Kidney epithelial cell (primary cell): ENCODE results near the gene RASSF3. TPM values are rescaled to one million over a fixed set of nuclear protein-coding genes. Genes with fewer than 3 reads are reported as not detected.

Source experiments
- DNase-seq: peaks from one replicate; pipeline ENCODE4 v3.0.0-alpha.2; 2010; ENCODE audit warnings: low read depth
- H3K27me3 ChIP-seq: 2 replicates; pipeline ENCODE4 v1.6.0; 2011; ENCODE audit warnings: low read length; ENCODE audit not compliant: control insufficient read depth, insufficient read depth
- H3K36me3 ChIP-seq: 2 replicates; pipeline ENCODE4 v1.5.1; 2011; ENCODE audit warnings: low read length; ENCODE audit not compliant: control insufficient read depth, insufficient read depth
- H3K4me3 ChIP-seq: 2 replicates; pipeline ENCODE4 v1.5.1; 2011; ENCODE audit warnings: low read depth, mild to moderate bottlenecking, control low read depth, low read length
- CTCF ChIP-seq: IDR thresholded peaks from 2 replicates; pipeline ENCODE4 v1.5.1; 2011; ENCODE audit warnings: mild to moderate bottlenecking, moderate library complexity, low read length, control low read depth, inconsistent platforms; ENCODE audit not compliant: insufficient read depth, poor library complexity, severe bottlenecking
- total RNA-seq: library from RNA; depleted of rRNA; stranded (reverse); fragments of >200 nt; gene quantifications from 2 replicates; pipeline ENCODE4 v1.2.3, GENCODE V29; 2015

The RASSF3 gene
- total RNA-seq, 1 donor from 2014 or later = 25.7 TPM

DNA sequence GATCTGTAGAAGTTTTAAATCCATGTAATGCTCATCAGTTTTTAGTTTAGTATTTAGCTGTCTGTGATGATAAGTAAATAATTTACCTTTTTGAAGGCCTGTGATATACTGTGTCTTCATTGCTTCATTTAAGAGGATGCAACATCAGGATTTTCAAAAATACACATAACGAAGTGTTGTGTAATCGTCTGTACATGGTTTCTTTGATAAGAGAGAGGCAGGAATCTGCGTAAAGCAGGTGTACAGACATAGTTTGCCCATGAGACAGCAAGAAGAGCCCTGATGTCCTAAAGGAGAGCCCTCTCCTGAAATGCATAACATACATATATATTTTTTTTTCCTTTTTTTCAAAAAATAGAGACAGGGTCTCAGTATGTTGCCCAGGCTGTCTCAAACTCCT is 44.8 kb downstream of the RASSF3 start:
- H3K27me3 ChIP-seq = no peaks in the 10 kb centered on the region
- H3K36me3 ChIP-seq = no peaks in the 10 kb centered on the region
- no peak overlapping the region for H3K4me3 ChIP-seq
- DNase-seq = no peak
- TF ChIP-seq CTCF = no peak

DNA sequence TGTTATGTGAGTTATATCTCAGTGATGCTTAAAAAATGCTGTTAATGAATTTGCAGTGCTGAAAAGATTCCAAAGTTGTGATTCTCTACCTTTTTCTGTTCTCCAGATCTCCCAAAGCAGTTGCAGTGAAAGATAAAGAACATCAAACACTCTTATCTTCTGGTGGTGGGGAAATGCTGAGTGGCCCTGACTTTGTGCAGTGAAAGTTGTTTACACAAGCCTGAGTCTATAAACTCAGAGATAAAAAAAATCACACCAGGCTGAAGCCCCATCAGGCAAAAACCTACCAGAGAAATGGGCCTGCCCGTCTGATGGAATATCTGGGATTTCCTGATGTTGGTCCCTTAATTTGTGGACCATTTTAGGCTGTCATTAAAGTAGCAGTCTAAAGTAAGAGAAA is 46.1 kb downstream of the RASSF3 start:
- Histone ChIP-seq H3K4me3 (no peak overlapping the region), H3K27me3 (no peaks in the 10 kb centered on the region), H3K36me3 (no peaks in the 10 kb centered on the region)
- DNase-seq = no peak
- TF ChIP-seq CTCF = no peak

- Histone ChIP-seq H3K27me3 (no peaks in the 10 kb centered on the region), H3K36me3 (no peaks in the 10 kb centered on the region), H3K4me3 (no peak overlapping the region)
- no peak for DNase-seq
- TF ChIP-seq CTCF = no peak
Measured at GRCh38 chr12:64658892-64659481, 48.7 kb downstream of the RASSF3 start.

- Histone ChIP-seq H3K4me3 (no peak overlapping the region), H3K27me3 (no peaks in the 10 kb centered on the region), H3K36me3 (no peaks in the 10 kb centered on the region)
- DNase-seq = no peak
- no peak for TF ChIP-seq CTCF
Measured at GRCh38 chr12:64660237-64661018, 50.1 kb downstream of the RASSF3 start.

- TF ChIP-seq CTCF = no peak
- Histone ChIP-seq H3K27me3 (no peaks in the 10 kb centered on the region), H3K36me3 (no peaks in the 10 kb centered on the region), H3K4me3 (no peak overlapping the region)
- no peak for DNase-seq
Measured at GRCh38 chr12:64663015-64663414, 52.7 kb downstream of the RASSF3 start.
